SK-N-SH (cell line): ENCODE results near the gene PRKN. TPM values are rescaled to one million over a fixed set of nuclear protein-coding genes. Genes with fewer than 3 reads are reported as not detected.

Experiments
- CTCF ChIA-PET: fragments of 300-600, 350-600 bp; formaldehyde crosslinking; extraction: SDS; loops from one replicate; lab custom pipeline; 2021; lab: Yijun Ruan, JAX
- POLR2A ChIA-PET: fragments of 350-600 bp; sonication (Branson Sonifier 250); formaldehyde crosslinking; extraction: SDS; loops from one replicate; lab custom pipeline; 2020; ENCODE audit warnings: antibody characterized with exemption, inconsistent platforms; lab: Yijun Ruan, JAX
- DNase-seq: peaks from one replicate; pipeline ENCODE4 v3.0.0; 2012
- H2AFZ ChIP-seq: fragments of 200-600 bp; sonication (generic); 2 replicates; pipeline ENCODE4 v1.8.1; 2016; ENCODE audit warnings: antibody characterized with exemption, mild to moderate bottlenecking, low read depth
- H3F3A ChIP-seq: fragments of 200-600 bp; sonication (generic); replicated peaks from 2 replicates; pipeline ENCODE3; 2016; ENCODE audit warnings: antibody characterized with exemption, mild to moderate bottlenecking; ENCODE audit not compliant: insufficient read depth
- H3K27ac ChIP-seq, 2 experiments: fragments of 200-500 bp in 1 of 2; fragments of 200-600 bp in 1 of 2; sonication (Bioruptor generic) in 1 of 2; sonication (generic), shearing (Covaris generic) in 1 of 2; 2 replicates each; pipeline versions ENCODE4 v1.5.1 to v1.6.1; 2014 to 2016; ENCODE audit warnings: low read depth in 2 of 2, inconsistent platforms in 1 of 2, low read length in 1 of 2, mild to moderate bottlenecking in 1 of 2, mixed read lengths in 1 of 2
- H3K27me3 ChIP-seq: fragments of 200-600 bp; sonication (generic), shearing (Covaris generic); 2 replicates; pipeline ENCODE4 v1.6.1; 2016; ENCODE audit warnings: mixed run types; ENCODE audit not compliant: insufficient read depth
- H3K36me3 ChIP-seq, 2 experiments: fragments of 200-500 bp in 1 of 2; fragments of 200-600 bp in 1 of 2; sonication (Bioruptor generic) in 1 of 2; sonication (generic) in 1 of 2; replicated peaks in 1 of 2; 2 replicates each; pipeline versions ENCODE3 to v1.5.1; 2014 to 2016; ENCODE audit warnings: low read length in 1 of 2, mild to moderate bottlenecking in 1 of 2; ENCODE audit not compliant: insufficient read depth in 2 of 2, control insufficient read depth in 1 of 2
- H3K4me1 ChIP-seq, 2 experiments: fragments of 200-500 bp in 1 of 2; fragments of 200-600 bp in 1 of 2; sonication (Bioruptor generic) in 1 of 2; sonication (generic), shearing (Covaris generic) in 1 of 2; 2 replicates each; pipeline versions ENCODE4 v1.5.1 to v1.6.1; 2014 to 2016; ENCODE audit warnings: low read depth in 1 of 2, low read length in 1 of 2, mixed run types in 1 of 2; ENCODE audit not compliant: insufficient read depth in 2 of 2, control insufficient read depth in 1 of 2
- H3K4me2 ChIP-seq: fragments of 200-600 bp; sonication (generic), shearing (Covaris generic); 2 replicates; pipeline ENCODE4 v1.6.1; 2017; ENCODE audit warnings: mixed run types
- H3K4me3 ChIP-seq, 2 experiments: fragments of 200-500 bp in 1 of 2; fragments of 200-600 bp in 1 of 2; sonication (Bioruptor generic) in 1 of 2; sonication (generic), shearing (Covaris generic) in 1 of 2; 2 replicates each; pipeline versions ENCODE4 v1.5.1 to v1.8.1; 2014 to 2016; ENCODE audit warnings: low read depth in 2 of 2, inconsistent platforms in 1 of 2, low read length in 1 of 2, mild to moderate bottlenecking in 1 of 2, mixed read lengths in 1 of 2, moderate library complexity in 1 of 2
- H3K79me2 ChIP-seq: fragments of 200-600 bp; sonication (generic); 2 replicates; pipeline ENCODE4 v1.8.1; 2017; ENCODE audit warnings: mild to moderate bottlenecking; ENCODE audit not compliant: insufficient read depth
- H3K9ac ChIP-seq: fragments of 200-600 bp; sonication (generic); 2 replicates; pipeline ENCODE4 v1.6.1; 2017; ENCODE audit warnings: mixed run types
- H3K9me2 ChIP-seq: fragments of 200-600 bp; sonication (generic); 2 replicates; pipeline ENCODE4 v1.6.1; 2017; ENCODE audit warnings: mixed run types
- H3K9me3 ChIP-seq: fragments of 200-600 bp; sonication (generic); 2 replicates; pipeline ENCODE4 v1.6.1; 2017; ENCODE audit warnings: mixed run types, mild to moderate bottlenecking, moderate library complexity
- H4K20me1 ChIP-seq: fragments of 200-600 bp; sonication (generic); 2 replicates; pipeline ENCODE4 v1.6.1; 2017; ENCODE audit warnings: mild to moderate bottlenecking, mixed run types; ENCODE audit not compliant: insufficient read depth
- ELF1 ChIP-seq: IDR thresholded peaks from 2 replicates; pipeline ENCODE4 v1.4.0; 2012
- EP300 ChIP-seq, 2 experiments: IDR thresholded peaks; 2 replicates each; pipeline versions ENCODE4 v1.4.0 to v1.6.1; 2012; ENCODE audit warnings: borderline replicate concordance in 1 of 2, low read depth in 1 of 2, low read length in 1 of 2
- EZH2phosphoT487 ChIP-seq: fragments of 200-600 bp; sonication (generic); IDR thresholded peaks from 2 replicates; pipeline ENCODE4 v1.6.1; 2017; ENCODE audit warnings: low read depth, mixed run types, mild to moderate bottlenecking, antibody characterized with exemption, moderate library complexity, borderline replicate concordance
- FOSL2 ChIP-seq: IDR thresholded peaks from 2 replicates; pipeline ENCODE4 v1.4.0; 2012; ENCODE audit warnings: low read depth, mild to moderate bottlenecking, moderate library complexity, borderline replicate concordance
- FOXJ3 ChIP-seq: sonication (generic); formaldehyde crosslinking; IDR thresholded peaks from 2 replicates; pipeline ENCODE4 v1.5.1; 2020; ENCODE audit warnings: mild to moderate bottlenecking, missing genetic modification reagents
- GABPA ChIP-seq: IDR thresholded peaks from 2 replicates; pipeline ENCODE4 v1.4.0; 2012; ENCODE audit warnings: low read depth, mild to moderate bottlenecking
- IRF3 ChIP-seq: fragments of 150-350 bp; IDR thresholded peaks from 2 replicates; pipeline ENCODE4 v1.6.1; 2016; ENCODE audit warnings: mild to moderate bottlenecking, low read depth, low read length
- MXI1 ChIP-seq: IDR thresholded peaks from 2 replicates; pipeline ENCODE4 v1.6.1; 2012; ENCODE audit warnings: mild to moderate bottlenecking, low read depth, low read length, improper control_type of control experiment
- NFIC ChIP-seq: IDR thresholded peaks from 2 replicates; pipeline ENCODE4 v1.4.0; 2012; ENCODE audit warnings: borderline replicate concordance
- NRF1 ChIP-seq: IDR thresholded peaks from 2 replicates; pipeline ENCODE4 v1.6.1; 2012; ENCODE audit warnings: low read depth, mild to moderate bottlenecking, low read length
- POLR2AphosphoS5 ChIP-seq: IDR thresholded peaks from 2 replicates; pipeline ENCODE4 v1.6.1; 2012; ENCODE audit warnings: low read depth, low read length
- RCOR1 ChIP-seq: fragments of 150-350 bp; IDR thresholded peaks from 2 replicates; pipeline ENCODE4 v1.6.1; 2017; ENCODE audit warnings: antibody characterized with exemption, low read length
- RFX5 ChIP-seq: IDR thresholded peaks from 2 replicates; pipeline ENCODE4 v1.6.1; 2012; ENCODE audit warnings: mild to moderate bottlenecking, improper control_type of control experiment, low read length
- RXRA ChIP-seq: IDR thresholded peaks from 2 replicates; pipeline ENCODE4 v1.4.0; 2012; ENCODE audit warnings: low read depth, mild to moderate bottlenecking, borderline replicate concordance
- SIN3A ChIP-seq: IDR thresholded peaks from 2 replicates; pipeline ENCODE4 v1.6.1; 2012; ENCODE audit warnings: low read depth, mild to moderate bottlenecking, low read length, moderate library complexity, borderline replicate concordance
- SMC3 ChIP-seq: IDR thresholded peaks from 2 replicates; pipeline ENCODE4 v1.6.1; 2012; ENCODE audit warnings: low read depth, low read length, improper control_type of control experiment
- TCF12 ChIP-seq: IDR thresholded peaks from 2 replicates; pipeline ENCODE4 v1.4.0; 2012
- USF1 ChIP-seq: IDR thresholded peaks from 2 replicates; pipeline ENCODE4 v1.4.0; 2012; ENCODE audit warnings: low read depth, borderline replicate concordance
- USF2 ChIP-seq: fragments of 150-350 bp; IDR thresholded peaks from 2 replicates; pipeline ENCODE4 v1.6.1; 2017; ENCODE audit warnings: antibody characterized with exemption, low read length, low read depth, borderline replicate concordance
- WGBS: methylation state at CpG from one replicate; pipeline ENCODE4 v1.1.6; 2017; ENCODE audit warnings: low lambda C conversion rate; 5-methylcytosine and 5-hydroxymethylcytosine counted together
- polyA plus RNA-seq, 3 experiments: library from polyadenylated mRNA; depleted of rRNA; stranded (reverse); fragments of >200 nt; gene quantifications; 2 replicates each; pipeline ENCODE4 v1.2.3, GENCODE V29; 2012

PRKN gene
- polyA plus RNA-seq, 1 of the 3 experiments (the other 2 are of a cell fraction): 0.76 TPM

GRCh38 chr6:161417717-161418462 lies 1309.7 kb downstream of the PRKN start:
- peak overlapping the region in 1 of 2 experiments; percentile 70; a peak in 3 of 4 replicates for H3K27ac ChIP-seq
- H3K9me3 ChIP-seq: no peaks in the 10 kb centered on the region
- ChIA-PET POLR2A (interaction anchor here (0.6 kb wide), 1 partner anchor 411 kb away, joined by 6 read pairs; no protein-coding TSS in a partner anchor), CTCF (interaction anchor here (0.6 to 5.2 kb wide), 77 partner anchors 10 to 1822 kb away, joined by 3 to 52 read pairs (median 4); no protein-coding TSS in a partner anchor)
- peak; percentile 49 for DNase-seq
- 26% methylated on average over 8 of the region's 8 CpGs for WGBS
- no peaks in the 10 kb centered on the region for H3K9me2 ChIP-seq
- no peak overlapping the region for H3K4me2 ChIP-seq
- peak; percentile 46; the same call in 1 of the 2 replicates for TF ChIP-seq TCF12
- TF ChIP-seq RXRA: no peak
- no peaks in the 10 kb centered on the region for H3K27me3 ChIP-seq
- peaks cover 0 to 27% of the 10 kb centered on the region in 2 experiments; a peak in 2 of 4 replicates for H3K4me1 ChIP-seq
- peak overlapping the region; percentile 21; the same call in 1 of the 2 replicates for H3K9ac ChIP-seq
- H3K36me3 ChIP-seq: no peaks in the 10 kb centered on the region
- no peak overlapping the region for H2AFZ ChIP-seq
- no peaks in the 10 kb centered on the region for H3K79me2 ChIP-seq
- no peak overlapping the region for H3K4me3 ChIP-seq
- no peaks in the 10 kb centered on the region for H3F3A ChIP-seq
- no peaks in the 10 kb centered on the region for H4K20me1 ChIP-seq

- no peaks in the 10 kb centered on the region for H4K20me1 ChIP-seq
- no peak overlapping the region for H3K4me2 ChIP-seq
- no peak overlapping the region for H3K27ac ChIP-seq
- H3K36me3 ChIP-seq: no peaks in the 10 kb centered on the region
- DNase-seq: no peak
- POLR2A ChIA-PET: no interaction called here
- CTCF ChIA-PET: interaction anchor here (0.9 to 5.2 kb wide), 8 partner anchors 8 to 485 kb away, joined by 3 to 52 read pairs (median 3); no protein-coding TSS in a partner anchor
- no peak overlapping the region for H3K4me3 ChIP-seq
- peaks cover 0 to 27% of the 10 kb centered on the region in 2 experiments; a peak in 2 of 4 replicates for H3K4me1 ChIP-seq
- no peaks in the 10 kb centered on the region for H3K27me3 ChIP-seq
- H3K9ac ChIP-seq: no peak overlapping the region
- no peaks in the 10 kb centered on the region for H3K9me3 ChIP-seq
- 72% methylated on average over 14 of the region's 17 CpGs for WGBS
- no peaks in the 10 kb centered on the region for H3K79me2 ChIP-seq
- no peaks in the 10 kb centered on the region for H3K9me2 ChIP-seq
- TF ChIP-seq RFX5 (no peak), NFIC (no peak), USF1 (no peak), FOXJ3 (CRISPR knock-in tag) (no peak), GABPA (no peak), TCF12 (no peak), ELF1 (no peak), SMC3 (no peak)
- H2AFZ ChIP-seq: no peak overlapping the region
- no peaks in the 10 kb centered on the region for H3F3A ChIP-seq
These were observed 1312.2 kb downstream of the PRKN start for GRCh38 chr6:161415302-161415855.

GRCh38 chr6:161414707-161415106 lies 1312.9 kb downstream of the PRKN start:
- Histone ChIP-seq H3K4me1 (peaks cover 0 to 27% of the 10 kb centered on the region in 2 experiments; a peak in 2 of 4 replicates), H3K4me3 (no peak overlapping the region), H3K27ac (no peak overlapping the region), H3F3A (no peaks in the 10 kb centered on the region), H4K20me1 (no peaks in the 10 kb centered on the region), H3K9me2 (no peaks in the 10 kb centered on the region), H2AFZ (no peak overlapping the region), H3K9me3 (no peaks in the 10 kb centered on the region), H3K4me2 (no peak overlapping the region), H3K9ac (no peak overlapping the region), H3K36me3 (no peaks in the 10 kb centered on the region), H3K79me2 (no peaks in the 10 kb centered on the region), H3K27me3 (no peaks in the 10 kb centered on the region)
- 60% methylated on average over 9 of the region's 9 CpGs for WGBS
- POLR2A ChIA-PET: no interaction called here
- CTCF ChIA-PET: interaction anchor here (1.3 to 5.2 kb wide), 4 partner anchors 9 to 20 kb away, joined by 3 to 52 read pairs (median 4); no protein-coding TSS in a partner anchor
- no peak for DNase-seq
- TF ChIP-seq IRF3 (no peak), SIN3A (no peak), FOSL2 (no peak), USF2 (no peak), RCOR1 (no peak), MXI1 (no peak), RXRA (no peak), EP300 (IDR thresholded peaks at IDR 0.05; ENCODE audit: borderline replicate concordance in 1 of 2, low read depth in 1 of 2, low read length in 1 of 2) (no peak), EZH2phosphoT487 (no peak), POLR2AphosphoS5 (no peak), NRF1 (no peak)
